MM.1S (cell line): ENCODE results near the gene ITSN1.
"Not testable (repeated sequence)": the region's sequence is repeated elsewhere in the genome, so short reads cannot be mapped to it uniquely, and the experiment has no call there.

Experiments
- DNase-seq: peaks from one replicate; pipeline ENCODE4 v3.0.0-alpha.2; 2015
- H2AFZ ChIP-seq: fragments of 300-600 bp; sonication (generic); 2 replicates; pipeline ENCODE4 v1.6.0; 2016; ENCODE audit warnings: antibody characterized with exemption, low read length
- H3F3A ChIP-seq: fragments of 300-600 bp; sonication (generic); 2 replicates; pipeline ENCODE4 v1.6.1; 2016; ENCODE audit warnings: mild to moderate bottlenecking, antibody characterized with exemption, low read length, moderate library complexity, mixed read lengths; ENCODE audit not compliant: insufficient read depth
- H3K27ac ChIP-seq: fragments of 300-600 bp; sonication (generic); 2 replicates; pipeline ENCODE4 v1.5.1; 2016; ENCODE audit warnings: mild to moderate bottlenecking, low read length
- H3K27me3 ChIP-seq: fragments of 300-600 bp; sonication (generic); replicated peaks from 2 replicates; pipeline ENCODE4 v1.6.0; 2016; ENCODE audit warnings: low read length; ENCODE audit not compliant: insufficient read depth
- H3K36me3 ChIP-seq: fragments of 300-600 bp; sonication (generic); replicated peaks from 2 replicates; pipeline ENCODE4 v1.6.1; 2016; ENCODE audit warnings: mild to moderate bottlenecking, low read length, mixed read lengths; ENCODE audit not compliant: insufficient read depth
- H3K4me1 ChIP-seq: fragments of 300-600 bp; sonication (generic); 2 replicates; pipeline ENCODE4 v1.6.1; 2016; ENCODE audit warnings: low read length, mixed read lengths
- H3K4me2 ChIP-seq: fragments of 300-600 bp; sonication (generic); 2 replicates; pipeline ENCODE4 v1.6.0; 2016; ENCODE audit warnings: low read depth, low read length
- H3K4me3 ChIP-seq: fragments of 300-600 bp; sonication (generic); 2 replicates; pipeline ENCODE4 v1.5.1; 2016; ENCODE audit warnings: low read length, mixed read lengths
- H3K79me2 ChIP-seq: fragments of 300-600 bp; sonication (generic); 2 replicates; pipeline ENCODE4 v1.6.1; 2016; ENCODE audit warnings: mixed run types, low read length, mixed read lengths
- H3K9ac ChIP-seq: fragments of 300-600 bp; sonication (generic); 2 replicates; pipeline ENCODE4 v1.6.1; 2016; ENCODE audit warnings: low read length, mixed read lengths
- H3K9me2 ChIP-seq: fragments of 300-600 bp; sonication (generic); replicated peaks from 2 replicates; pipeline ENCODE4 v1.6.1; 2016; ENCODE audit warnings: mild to moderate bottlenecking, low read length, mixed read lengths; ENCODE audit not compliant: insufficient read depth
- H3K9me3 ChIP-seq: fragments of 300-600 bp; sonication (generic); replicated peaks from 2 replicates; pipeline ENCODE4 v1.6.1; 2016; ENCODE audit warnings: mild to moderate bottlenecking, low read length, mixed read lengths; ENCODE audit not compliant: insufficient read depth
- H4K20me1 ChIP-seq: fragments of 300-600 bp; sonication (generic); 2 replicates; pipeline ENCODE4 v1.6.1; 2016; ENCODE audit warnings: mild to moderate bottlenecking, low read length, moderate library complexity, mixed read lengths; ENCODE audit not compliant: insufficient read depth
- EZH2 ChIP-seq: fragments of 300-600 bp; sonication (generic); optimal IDR thresholded peaks from 2 replicates; pipeline ENCODE3; 2017; ENCODE audit warnings: low read depth, mild to moderate bottlenecking, antibody characterized with exemption, low read length, mixed read lengths
- EZH2phosphoT487 ChIP-seq: fragments of 300-600 bp; sonication (generic); IDR thresholded peaks from 2 replicates; pipeline ENCODE4 v1.6.1; 2018; ENCODE audit warnings: antibody characterized with exemption, low read length
- TF ChIP-seq, protein P1 (sequence below): fragments of 300-600 bp; sonication (generic); IDR thresholded peaks from 2 replicates; pipeline ENCODE4 v1.5.1; 2016; ENCODE audit warnings: antibody characterized with exemption, low read length, mixed read lengths

The ITSN1 gene

DNA sequence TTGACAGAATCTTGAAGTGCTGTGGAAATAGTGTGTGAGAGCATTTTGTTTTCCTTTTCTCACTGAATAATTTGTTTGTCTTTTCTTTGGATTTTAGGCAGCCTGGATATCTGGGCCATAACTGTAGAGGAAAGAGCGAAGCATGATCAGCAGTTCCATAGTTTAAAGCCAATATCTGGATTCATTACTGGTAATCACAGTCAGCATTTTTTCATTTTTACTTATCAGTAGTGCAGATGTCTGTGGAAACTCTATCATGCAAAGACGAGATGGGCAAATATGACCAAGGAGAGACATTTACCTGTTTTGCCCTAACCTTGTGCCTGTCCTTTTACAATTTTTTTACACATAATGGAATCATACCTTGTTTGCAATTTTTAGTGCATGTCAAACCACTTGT lies 78.8 kb downstream of the ITSN1 start:
- no peak overlapping the region for H3K9ac ChIP-seq
- H3K4me3 ChIP-seq, result no peak overlapping the region
- no peaks in the 10 kb centered on the region for H3K4me1 ChIP-seq
- no peak overlapping the region for H2AFZ ChIP-seq
- H4K20me1 ChIP-seq, result 0 out of 2 replicates have a peak, but pooled peaks cover 5% of the 10 kb centered on the region
- H3K27ac ChIP-seq, result no peak overlapping the region
- no peak for DNase-seq
- no peaks in the 10 kb centered on the region for H3K27me3 ChIP-seq
- 0 out of 2 replicates have a peak, but pooled peaks cover 5% of the 10 kb centered on the region for H3K36me3 ChIP-seq
- H3K9me3 ChIP-seq, result no peaks in the 10 kb centered on the region
- H3K79me2 ChIP-seq, result peaks cover 1% of the 10 kb centered on the region; the same call in 1 of the 2 replicates
- no peak overlapping the region for H3K4me2 ChIP-seq
- H3K9me2 ChIP-seq, result no peaks in the 10 kb centered on the region
- TF ChIP-seq EZH2 (no peak), EZH2phosphoT487 (no peak)
- TF ChIP-seq, protein P1, sequence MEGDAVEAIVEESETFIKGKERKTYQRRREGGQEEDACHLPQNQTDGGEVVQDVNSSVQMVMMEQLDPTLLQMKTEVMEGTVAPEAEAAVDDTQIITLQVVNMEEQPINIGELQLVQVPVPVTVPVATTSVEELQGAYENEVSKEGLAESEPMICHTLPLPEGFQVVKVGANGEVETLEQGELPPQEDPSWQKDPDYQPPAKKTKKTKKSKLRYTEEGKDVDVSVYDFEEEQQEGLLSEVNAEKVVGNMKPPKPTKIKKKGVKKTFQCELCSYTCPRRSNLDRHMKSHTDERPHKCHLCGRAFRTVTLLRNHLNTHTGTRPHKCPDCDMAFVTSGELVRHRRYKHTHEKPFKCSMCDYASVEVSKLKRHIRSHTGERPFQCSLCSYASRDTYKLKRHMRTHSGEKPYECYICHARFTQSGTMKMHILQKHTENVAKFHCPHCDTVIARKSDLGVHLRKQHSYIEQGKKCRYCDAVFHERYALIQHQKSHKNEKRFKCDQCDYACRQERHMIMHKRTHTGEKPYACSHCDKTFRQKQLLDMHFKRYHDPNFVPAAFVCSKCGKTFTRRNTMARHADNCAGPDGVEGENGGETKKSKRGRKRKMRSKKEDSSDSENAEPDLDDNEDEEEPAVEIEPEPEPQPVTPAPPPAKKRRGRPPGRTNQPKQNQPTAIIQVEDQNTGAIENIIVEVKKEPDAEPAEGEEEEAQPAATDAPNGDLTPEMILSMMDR, result no peak
- H3F3A ChIP-seq, result no peaks in the 10 kb centered on the region; the same call in 1 of the 2 replicates

DNA sequence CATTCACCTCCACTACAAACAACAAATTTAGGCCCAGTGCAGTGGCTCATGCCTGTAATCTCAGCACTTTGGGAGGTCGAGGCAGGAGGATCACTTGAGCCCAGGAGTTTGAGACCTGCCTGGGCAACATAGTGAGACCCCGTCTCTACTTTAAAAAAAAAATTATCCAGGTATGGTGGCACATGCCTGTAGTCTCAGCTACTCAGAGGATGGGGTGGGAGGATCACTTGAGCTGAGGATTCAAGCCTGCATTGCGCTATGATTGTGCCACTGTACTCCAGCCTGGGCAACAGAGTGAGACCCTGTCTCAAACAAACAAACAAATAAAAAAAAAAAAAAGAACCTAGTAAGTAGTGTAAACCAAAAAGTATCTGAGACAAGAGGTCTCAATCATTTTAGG lies 86.8 kb downstream of the ITSN1 start:
- not testable (repeated sequence) for H3K36me3 ChIP-seq, H3K4me1 ChIP-seq, H3K9me3 ChIP-seq, H3K9me2 ChIP-seq, H3K9ac ChIP-seq, H3K27ac ChIP-seq, H3K4me3 ChIP-seq, H2AFZ ChIP-seq, DNase-seq, H3K79me2 ChIP-seq, H3K4me2 ChIP-seq, H3F3A ChIP-seq, H4K20me1 ChIP-seq, H3K27me3 ChIP-seq

DNA sequence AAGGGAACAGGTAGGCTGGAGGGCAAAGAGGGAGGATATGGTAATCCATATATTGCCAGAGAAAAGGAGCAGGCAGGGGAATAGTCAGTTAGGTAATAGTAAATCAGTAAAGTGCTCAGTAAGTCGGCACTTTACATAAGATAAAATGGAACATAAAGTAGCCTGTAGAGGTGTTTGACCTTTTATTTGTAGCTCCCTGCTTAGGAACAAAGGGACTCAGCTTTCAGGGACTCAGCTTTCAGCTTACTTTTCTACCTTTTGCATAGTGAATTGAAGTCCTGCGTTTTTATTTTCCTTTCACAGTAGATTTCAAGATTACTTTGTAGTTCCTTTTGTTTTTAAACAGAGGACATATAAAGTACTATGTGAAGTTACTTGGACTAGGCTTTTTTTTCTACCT lies 87.3 kb downstream of the ITSN1 start:
- no peaks in the 10 kb centered on the region for H3K27me3 ChIP-seq
- H3K9me3 ChIP-seq, result no peaks in the 10 kb centered on the region
- no peak overlapping the region for H3K4me2 ChIP-seq
- TF ChIP-seq EZH2, result no peak
- no peak for TF ChIP-seq EZH2phosphoT487
- TF ChIP-seq, protein P1, result no peak
- no peaks in the 10 kb centered on the region for H3F3A ChIP-seq
- no peaks in the 10 kb centered on the region for H3K36me3 ChIP-seq
- no peak overlapping the region for H3K4me3 ChIP-seq
- no peaks in the 10 kb centered on the region for H3K79me2 ChIP-seq
- peaks cover 11% of the 10 kb centered on the region for H3K4me1 ChIP-seq
- no peak overlapping the region for H2AFZ ChIP-seq
- no peaks in the 10 kb centered on the region for H4K20me1 ChIP-seq
- H3K9me2 ChIP-seq, result no peaks in the 10 kb centered on the region
- no peak overlapping the region for H3K27ac ChIP-seq
- DNase-seq, result no peak
- no peak overlapping the region for H3K9ac ChIP-seq

DNA sequence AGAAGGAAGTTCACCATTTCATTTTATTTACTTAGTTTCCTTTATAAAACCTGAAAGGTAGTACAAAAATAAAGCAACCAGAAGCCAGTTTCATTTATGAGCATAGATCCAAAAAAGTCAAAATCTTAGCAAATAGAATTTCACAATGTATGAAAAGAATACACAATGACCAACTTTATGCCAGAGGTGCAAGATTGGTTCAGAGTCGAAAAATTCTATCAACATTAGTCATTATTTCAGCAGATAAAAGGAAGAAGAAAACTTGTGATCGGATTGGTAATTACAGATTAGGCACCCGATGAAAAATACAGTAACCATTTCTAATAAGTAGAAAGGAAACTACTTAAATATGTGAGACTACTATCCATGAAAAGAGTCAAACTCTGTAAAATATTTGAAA lies 89.1 kb downstream of the ITSN1 start:
- Histone ChIP-seq H3K4me1 (peaks cover 15% of the 10 kb centered on the region), H3K9ac (no peak overlapping the region), H3K36me3 (no peaks in the 10 kb centered on the region), H3K4me2 (no peak overlapping the region), H3K9me2 (no peaks in the 10 kb centered on the region), H3K9me3 (no peaks in the 10 kb centered on the region), H3K27me3 (no peaks in the 10 kb centered on the region), H4K20me1 (no peaks in the 10 kb centered on the region), H3K79me2 (no peaks in the 10 kb centered on the region), H3K27ac (no peak overlapping the region), H3F3A (no peaks in the 10 kb centered on the region), H3K4me3 (no peak overlapping the region), H2AFZ (no peak overlapping the region)
- no peak for DNase-seq
- TF ChIP-seq EZH2phosphoT487, result no peak
